Neural cell (in vitro differentiated cells): ENCODE data around the gene FMNL1. TPM values are rescaled to one million over a fixed set of nuclear protein-coding genes. Genes with fewer than 3 reads are reported as not detected.

Source experiments
- H2AFZ ChIP-seq: fragments of 200-600, 300-800 bp; sonication (generic), shearing (Covaris generic); 2 replicates; pipeline ENCODE4 v1.6.0; 2014; ENCODE audit warnings: low read depth, mild to moderate bottlenecking, antibody characterized with exemption, low read length, moderate library complexity
- H3F3A ChIP-seq: fragments of 200-600 bp; shearing (Covaris generic); 2 replicates; pipeline ENCODE4 v1.6.1; 2016; ENCODE audit warnings: mild to moderate bottlenecking, moderate library complexity, mixed read lengths, antibody characterized with exemption, low read length; ENCODE audit not compliant: insufficient read depth, poor library complexity, severe bottlenecking
- H3K27ac ChIP-seq: fragments of 200-600, 300-800 bp; sonication (generic), shearing (Covaris generic); 2 replicates; pipeline ENCODE4 v1.5.1; 2014; ENCODE audit warnings: mild to moderate bottlenecking, low read length, moderate library complexity
- H3K27me3 ChIP-seq: fragments of 300-800, 200-600 bp; sonication (generic), shearing (Covaris generic); 2 replicates; pipeline ENCODE4 v1.6.0; 2014; ENCODE audit warnings: mild to moderate bottlenecking, low read depth, low read length, moderate library complexity; ENCODE audit not compliant: insufficient read depth
- H3K36me3 ChIP-seq: fragments of 300-800, 200-600 bp; sonication (generic), shearing (Covaris generic); 2 replicates; pipeline ENCODE4 v1.5.1; 2014; ENCODE audit warnings: mild to moderate bottlenecking, antibody characterized with exemption, low read length, moderate library complexity; ENCODE audit not compliant: insufficient read depth
- H3K4me2 ChIP-seq: fragments of 300-800, 200-600 bp; sonication (generic), shearing (Covaris generic); 2 replicates; pipeline ENCODE4 v1.6.0; 2014; ENCODE audit warnings: mild to moderate bottlenecking, low read length
- H3K4me3 ChIP-seq: fragments of 300-800, 200-600 bp; sonication (generic), shearing (Covaris generic); 2 replicates; pipeline ENCODE4 v1.5.1; 2014; ENCODE audit warnings: mild to moderate bottlenecking, low read length, moderate library complexity
- H3K79me2 ChIP-seq: fragments of 200-600 bp; shearing (Covaris generic); replicated peaks from 2 replicates; pipeline ENCODE4 v1.6.0; 2014; ENCODE audit warnings: mild to moderate bottlenecking, low read length, moderate library complexity; ENCODE audit not compliant: insufficient read depth
- H3K9ac ChIP-seq: fragments of 300-800, 200-600 bp; sonication (generic), shearing (Covaris generic); 2 replicates; pipeline ENCODE4 v1.6.1; 2016; ENCODE audit warnings: mild to moderate bottlenecking, low read length, mixed read lengths
- H3K9me2 ChIP-seq: fragments of 200-600 bp; shearing (Covaris generic); 2 replicates; pipeline ENCODE4 v1.6.1; 2016; ENCODE audit warnings: mild to moderate bottlenecking, low read length, mixed read lengths; ENCODE audit not compliant: insufficient read depth
- H3K9me3 ChIP-seq: fragments of 200-600, 300-800 bp; sonication (generic), shearing (Covaris generic); 2 replicates; pipeline ENCODE4 v1.6.1; 2016; ENCODE audit warnings: mild to moderate bottlenecking, mixed run types, low read length, moderate library complexity, mixed read lengths
- H4K20me1 ChIP-seq: fragments of 200-600 bp; shearing (Covaris generic); 2 replicates; pipeline ENCODE4 v1.6.1; 2016; ENCODE audit warnings: mild to moderate bottlenecking, mixed run types; ENCODE audit not compliant: insufficient read depth
- CTCF ChIP-seq: fragments of 450-650 bp; IDR thresholded peaks from 2 replicates; pipeline ENCODE4 v1.5.1; 2014; ENCODE audit warnings: antibody characterized with exemption, mild to moderate bottlenecking, moderate library complexity; ENCODE audit not compliant: poor library complexity, severe bottlenecking
- EP300 ChIP-seq: fragments of 450-650 bp; conservative IDR thresholded peaks from 2 replicates; pipeline ENCODE4 v1.6.1; 2014; ENCODE audit warnings: antibody characterized with exemption, mild to moderate bottlenecking, moderate library complexity; ENCODE audit not compliant: poor library complexity, severe bottlenecking
- EZH2 ChIP-seq: fragments of 200-600, 300-800 bp; shearing (Covaris generic), sonication (generic); IDR thresholded peaks from 2 replicates; pipeline ENCODE4 v1.6.1; 2014; ENCODE audit warnings: antibody characterized with exemption, low read length, borderline replicate concordance, mild to moderate bottlenecking; ENCODE audit not compliant: insufficient read depth, poor library complexity, severe bottlenecking
- MXI1 ChIP-seq: fragments of 450-650 bp; conservative IDR thresholded peaks from 2 replicates; pipeline ENCODE4 v1.6.1; 2014; ENCODE audit warnings: antibody characterized with exemption, mild to moderate bottlenecking; ENCODE audit not compliant: poor library complexity, severe bottlenecking
- POLR2AphosphoS5 ChIP-seq: IDR thresholded peaks from 2 replicates; pipeline ENCODE4 v1.6.1; 2012
- RAD21 ChIP-seq: fragments of 450-650 bp; conservative IDR thresholded peaks from 2 replicates; pipeline ENCODE4 v1.6.1; 2014; ENCODE audit warnings: antibody characterized with exemption, mild to moderate bottlenecking, moderate library complexity
- REST ChIP-seq: IDR thresholded peaks from 2 replicates; pipeline ENCODE4 v1.6.1; 2012; ENCODE audit warnings: borderline replicate concordance
- SMC3 ChIP-seq: fragments of 450-650 bp; conservative IDR thresholded peaks from 2 replicates; pipeline ENCODE4 v1.6.1; 2014; ENCODE audit warnings: antibody characterized with exemption, mild to moderate bottlenecking, moderate library complexity; ENCODE audit not compliant: poor library complexity
- TAF1 ChIP-seq: IDR thresholded peaks from 2 replicates; pipeline ENCODE4 v1.6.1; 2012; ENCODE audit warnings: low read depth
- polyA plus RNA-seq: library from polyadenylated mRNA; depleted of rRNA; stranded (reverse); fragments of >200 nt; gene quantifications from 2 replicates; pipeline ENCODE4 v1.2.3, GENCODE V29; 2014

The FMNL1 gene
- polyA plus RNA-seq, 1 donor from 2014 or later, result 5.6 TPM

- H3K9me3 ChIP-seq, result no peaks in the 10 kb centered on the region
- H3K4me2 ChIP-seq, result no peak overlapping the region
- no peaks in the 10 kb centered on the region for H3K27me3 ChIP-seq
- no peaks in the 10 kb centered on the region for H3K36me3 ChIP-seq
- no peaks in the 10 kb centered on the region for H3F3A ChIP-seq
- no peak overlapping the region for H3K4me3 ChIP-seq
- no peak overlapping the region for H2AFZ ChIP-seq
- H3K27ac ChIP-seq, result no peak overlapping the region
- no peaks in the 10 kb centered on the region for H4K20me1 ChIP-seq
- no peaks in the 10 kb centered on the region for H3K9me2 ChIP-seq
- H3K9ac ChIP-seq, result no peak overlapping the region
- TF ChIP-seq CTCF, result no peak
- TF ChIP-seq POLR2AphosphoS5, result no peak
- TF ChIP-seq EP300, result no peak
- TF ChIP-seq REST, result no peak
- no peak for TF ChIP-seq RAD21
- TF ChIP-seq SMC3, result no peak
- TF ChIP-seq MXI1, result no peak
- no peak for TF ChIP-seq EZH2
- TF ChIP-seq TAF1, result no peak
- H3K79me2 ChIP-seq, result no peaks in the 10 kb centered on the region
Measured at GRCh38 chr17:45233423-45233924, 11.8 kb downstream of the FMNL1 start.

GRCh38 chr17:45234641-45235415, 13.1 kb downstream of the FMNL1 start:
- Histone ChIP-seq H3K27me3 (no peaks in the 10 kb centered on the region), H3K27ac (no peak overlapping the region), H3K4me2 (no peak overlapping the region), H3K36me3 (no peaks in the 10 kb centered on the region), H3K4me3 (no peak overlapping the region), H4K20me1 (no peaks in the 10 kb centered on the region), H3K9me2 (no peaks in the 10 kb centered on the region), H3K9me3 (no peaks in the 10 kb centered on the region), H2AFZ (no peak overlapping the region), H3K79me2 (no peaks in the 10 kb centered on the region), H3K9ac (no peak overlapping the region), H3F3A (no peaks in the 10 kb centered on the region)
- TF ChIP-seq SMC3 (peak; percentile 38), CTCF (peak; percentile 63), MXI1 (no peak), RAD21 (peak; percentile 39), POLR2AphosphoS5 (no peak)
